HG03135 (cell line): ENCODE data around the gene ZNF12.
"Not testable (repeated sequence)": the region's sequence is repeated elsewhere in the genome, so short reads cannot be mapped to it uniquely, and the experiment has no call there.

Experiments
- ATAC-seq: cut with Tn5 transposase; IDR thresholded peaks from one replicate; pipeline ENCODE4 v1.9.1; 2021; ENCODE audit warnings: mild to moderate bottlenecking, moderate library complexity; ENCODE audit not compliant: unreplicated experiment

The ZNF12 gene

DNA sequence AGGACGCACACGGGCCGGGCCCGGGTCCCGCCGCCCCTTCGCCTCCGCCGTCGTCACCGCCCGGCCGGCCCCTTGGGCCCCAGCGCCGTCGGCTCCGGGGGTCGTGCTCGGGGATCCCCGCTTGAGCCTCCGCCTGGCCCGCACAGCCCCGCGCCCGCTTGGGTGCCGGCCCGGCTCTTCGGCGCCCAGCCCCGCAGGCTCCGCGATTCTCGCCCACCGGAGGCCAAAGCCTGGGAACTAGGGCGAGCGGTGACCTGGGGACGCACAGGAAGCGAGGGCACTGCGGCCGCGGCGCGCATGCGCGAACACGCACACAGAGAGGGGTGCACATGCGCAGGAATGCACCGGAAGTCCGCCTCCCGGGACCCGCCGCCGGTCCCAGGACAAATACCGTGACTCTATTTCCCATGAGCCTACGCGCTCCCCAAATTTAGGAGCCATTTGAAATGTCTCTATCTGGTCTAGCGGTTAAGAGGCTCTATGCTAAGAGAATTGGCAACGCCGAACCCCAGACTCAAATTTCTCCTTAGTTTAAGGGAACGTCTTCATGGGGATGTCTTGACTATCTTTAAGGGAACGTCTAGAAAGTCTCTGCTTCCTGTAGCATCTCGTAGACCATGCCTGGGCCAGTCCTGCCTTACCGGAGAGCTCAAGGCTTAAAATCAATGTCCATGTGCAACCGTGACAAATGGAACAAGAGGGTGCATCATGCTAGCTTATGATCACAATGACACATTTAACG is at the start of gene ZNF12:
Gene ZNF12, minus strand, starts transcription at position 282 of the 742 bp plus-strand sequence. CDS start 1,774 bp downstream, outside the sequence.
- ATAC-seq = peak; percentile 88

DNA sequence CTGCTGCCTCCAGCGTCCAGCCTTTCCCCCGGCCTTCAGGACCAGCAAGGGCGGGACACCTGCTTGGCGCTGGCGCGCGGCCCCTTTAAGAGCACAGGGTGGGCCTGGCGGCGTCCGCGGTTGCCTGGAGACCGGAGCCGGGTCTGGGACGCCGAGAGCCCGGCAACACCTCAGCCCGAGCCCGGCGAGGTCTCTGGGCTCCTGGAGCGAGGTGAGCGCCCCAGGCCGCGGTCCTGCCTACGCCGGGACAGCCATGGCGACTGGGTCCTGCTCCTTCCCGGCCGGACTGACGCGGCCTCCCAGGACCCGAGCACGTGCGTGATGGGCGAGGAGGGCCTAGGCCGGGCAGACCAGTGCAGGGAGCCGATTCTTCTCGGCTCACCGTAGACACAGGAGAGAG is 47.2 kb upstream of the ZNF12 start, which contains the start of gene RSPH10B2:
Gene RSPH10B2, plus strand, starts transcription at position 140 of the 400 bp plus-strand sequence. CDS start 3,575 bp downstream, outside the sequence.
- not testable (repeated sequence) for ATAC-seq

DNA sequence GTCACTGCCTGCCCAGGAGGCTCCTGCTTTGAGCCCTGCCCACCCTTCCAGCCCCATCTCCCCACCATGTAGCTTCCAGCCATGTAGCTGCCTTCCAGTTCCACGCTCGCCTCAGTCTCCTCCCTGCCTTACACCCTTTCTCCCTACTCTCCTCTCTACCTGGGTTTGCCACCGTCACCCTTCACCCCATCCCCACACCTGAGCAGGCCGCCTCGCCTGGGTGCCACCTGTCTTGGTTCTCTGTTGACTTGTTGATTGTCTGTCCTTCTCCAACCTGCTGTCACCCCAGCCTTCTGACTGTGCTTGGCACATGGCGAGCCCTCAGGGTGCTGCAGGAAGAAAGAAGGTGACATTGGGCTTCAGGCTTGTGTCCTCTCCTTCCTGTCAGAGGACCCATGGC is 43.4 kb upstream of the ZNF12 start:
- ATAC-seq = not testable (repeated sequence)

DNA sequence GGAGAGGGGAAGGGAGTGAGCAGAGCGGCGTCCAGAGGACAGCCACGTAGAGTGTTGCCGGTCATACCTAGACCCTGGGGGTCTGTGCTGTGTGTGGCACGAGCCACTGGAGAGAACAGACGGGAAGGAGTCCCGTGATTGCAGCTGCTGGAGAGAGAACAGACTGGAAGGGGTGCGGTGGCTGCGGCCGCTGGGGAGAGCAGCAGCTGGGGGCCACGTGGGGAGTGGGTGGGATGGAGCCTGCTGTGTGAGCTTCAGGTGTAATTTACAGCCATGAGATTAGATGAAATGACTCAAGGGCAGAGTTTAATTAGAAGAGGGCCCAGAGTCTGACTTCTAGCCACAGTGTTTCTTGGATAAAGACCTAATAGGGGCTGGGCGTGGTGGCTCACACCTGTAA is 42.6 kb upstream of the ZNF12 start:
- ATAC-seq = not testable (repeated sequence)

DNA sequence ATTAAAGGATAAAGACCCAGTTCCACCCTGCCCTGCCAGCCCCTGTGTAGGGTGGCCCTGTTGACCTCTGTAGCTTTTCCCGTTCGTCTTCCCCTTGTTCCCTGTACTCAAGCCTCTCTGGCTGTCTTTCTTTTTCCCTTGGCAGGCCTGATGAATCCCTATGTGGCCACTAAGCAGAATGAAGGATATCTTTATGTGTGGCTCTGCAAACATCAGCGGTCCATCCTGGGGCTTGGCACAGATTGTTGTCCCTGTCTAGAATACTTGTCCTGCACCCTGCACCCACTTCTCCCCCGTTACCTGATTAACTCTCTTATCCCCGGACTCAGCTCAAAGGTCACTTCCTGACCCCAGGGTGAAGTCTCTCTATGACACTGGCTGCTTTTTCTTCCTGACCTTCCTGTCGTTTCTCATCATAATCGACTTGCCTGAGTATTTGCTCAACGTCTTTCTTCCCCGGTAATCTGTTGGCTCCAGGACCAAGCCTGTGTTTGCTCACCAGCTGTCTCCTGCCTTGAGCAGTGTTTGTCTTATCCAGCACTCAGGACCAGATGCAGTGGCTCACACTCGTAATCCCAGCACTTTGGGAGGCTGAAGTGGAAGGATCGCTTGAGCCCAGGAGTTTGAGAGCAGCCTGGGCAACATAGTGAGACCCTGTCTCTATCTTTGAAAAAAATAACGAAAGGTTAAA is 37.8 kb upstream of the ZNF12 start:
- not testable (repeated sequence) for ATAC-seq

DNA sequence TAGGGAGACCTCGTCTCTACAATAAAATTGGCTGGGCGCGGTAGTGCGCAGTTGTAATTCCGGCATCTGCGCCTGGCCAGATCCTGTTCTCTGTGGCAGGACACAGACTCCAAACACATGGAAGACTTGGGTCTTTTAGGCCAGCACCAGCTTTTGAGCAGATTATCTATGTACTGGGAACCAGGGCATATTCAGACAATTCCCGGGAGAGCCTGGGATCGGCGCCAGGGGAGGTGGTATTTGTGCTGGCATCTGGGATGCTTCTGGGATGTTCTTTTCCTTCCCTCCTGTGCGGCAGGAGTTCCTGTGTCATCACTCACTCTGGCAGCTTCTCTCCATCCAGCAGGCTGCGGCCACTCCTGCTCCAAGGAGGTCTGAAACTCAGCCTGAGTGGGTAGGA is 31.7 kb upstream of the ZNF12 start:
- ATAC-seq = not testable (repeated sequence)

DNA sequence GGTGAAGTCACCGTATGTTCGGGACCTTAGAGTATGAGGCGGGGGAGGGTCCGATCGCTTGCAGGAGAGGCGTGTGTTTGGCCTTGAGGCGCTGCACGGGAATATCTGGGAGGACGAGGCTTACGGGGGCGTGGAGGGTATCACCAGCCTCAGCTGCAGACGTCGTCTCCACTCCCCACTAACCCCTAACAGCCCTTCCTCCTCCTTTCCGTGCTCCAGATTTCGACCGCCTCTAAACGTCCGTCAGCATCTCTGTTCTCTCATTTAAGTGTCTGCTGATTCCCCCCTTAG is 23.5 kb upstream of the ZNF12 start:
- no peak for ATAC-seq

DNA sequence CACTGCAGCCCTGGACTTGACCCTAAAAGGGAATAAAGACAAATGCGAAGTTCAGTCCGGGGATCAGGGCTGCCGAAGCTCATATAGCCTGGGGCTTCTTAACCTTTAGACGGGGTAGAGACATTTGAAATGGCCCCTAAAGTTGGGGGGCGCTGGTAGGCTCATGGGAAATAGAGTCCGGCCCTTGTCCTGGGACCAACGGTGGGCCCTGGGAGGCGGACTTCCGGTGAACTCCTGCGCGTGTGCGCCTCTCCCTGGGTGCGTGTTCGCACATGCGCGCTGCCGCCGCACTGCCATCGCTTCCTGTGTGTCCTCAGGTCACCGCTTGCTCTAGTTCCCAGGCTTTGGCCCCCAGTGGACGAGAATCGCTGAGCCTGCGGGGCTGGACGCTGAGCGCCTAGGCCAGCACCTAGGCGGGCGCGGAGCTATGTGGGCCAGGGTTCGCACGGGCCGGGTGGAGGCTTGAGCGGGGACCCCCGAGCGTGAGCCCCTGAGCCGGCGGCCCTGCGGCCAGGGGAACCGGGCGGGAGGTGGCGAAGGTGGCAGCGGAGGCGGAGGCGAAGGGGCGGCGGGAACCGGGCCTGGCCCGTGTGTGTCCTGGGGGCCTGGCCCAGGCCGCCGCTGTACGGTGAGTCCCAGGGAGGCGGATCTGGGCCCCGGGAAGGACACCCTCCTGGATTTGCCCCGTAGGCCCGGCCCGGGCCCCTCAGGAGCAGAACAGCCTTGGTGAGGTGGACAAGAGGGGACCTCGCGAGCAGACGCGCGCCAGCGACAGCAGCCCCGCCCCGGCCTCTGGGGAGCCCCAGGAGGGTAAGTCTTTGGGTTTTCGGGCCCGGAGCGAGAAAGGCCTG is 23.0 kb upstream of the ZNF12 start:
- peak; percentile 82 for ATAC-seq

DNA sequence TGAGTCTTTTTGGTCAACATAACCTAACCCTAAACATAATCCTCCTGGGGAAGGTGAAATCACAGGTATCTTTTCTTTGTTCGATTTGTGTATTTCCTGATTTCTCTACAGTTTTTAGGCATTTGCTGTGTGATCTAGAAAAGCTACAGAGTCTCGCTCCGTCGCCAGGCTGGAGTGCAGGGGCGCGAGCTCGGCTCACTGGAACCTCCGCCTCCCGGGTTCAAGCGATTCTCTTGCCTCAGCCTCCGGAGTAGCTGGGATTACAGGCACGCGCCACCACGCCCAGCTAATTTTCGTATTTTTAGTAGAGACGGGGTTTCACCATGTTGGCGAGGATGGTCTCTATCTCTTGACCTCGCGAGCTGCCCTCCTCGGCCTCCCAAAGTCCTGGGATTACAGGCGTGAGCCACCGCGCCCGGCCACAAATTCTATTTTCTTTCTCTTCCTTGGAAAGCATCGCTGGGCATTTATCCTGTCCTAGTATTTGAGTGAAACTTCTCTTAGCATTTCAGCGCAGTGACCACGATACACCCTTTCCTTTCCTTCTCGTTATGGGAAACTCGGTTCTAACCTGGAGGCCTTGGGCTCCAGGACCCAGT is 22.2 kb upstream of the ZNF12 start:
- ATAC-seq = not testable (repeated sequence)

DNA sequence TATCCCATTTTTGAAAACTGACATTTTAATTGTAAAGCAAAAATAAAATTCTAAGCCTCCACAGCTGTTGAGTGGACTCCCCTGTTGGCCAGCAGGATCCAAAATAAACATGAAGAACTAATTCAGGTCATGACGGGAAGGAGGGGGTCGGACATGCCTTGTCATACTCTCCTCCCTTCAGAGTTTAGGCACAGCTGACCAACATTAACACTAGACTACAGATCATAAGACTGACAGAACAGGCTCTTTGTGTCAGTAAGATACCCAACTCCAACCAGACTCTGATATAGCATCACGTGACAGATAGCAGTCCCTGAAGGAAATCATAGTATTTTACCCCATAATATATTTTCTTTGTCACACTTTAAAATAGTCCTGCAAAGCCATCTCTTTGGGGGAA is 20.9 kb upstream of the ZNF12 start:
- no peak for ATAC-seq

DNA sequence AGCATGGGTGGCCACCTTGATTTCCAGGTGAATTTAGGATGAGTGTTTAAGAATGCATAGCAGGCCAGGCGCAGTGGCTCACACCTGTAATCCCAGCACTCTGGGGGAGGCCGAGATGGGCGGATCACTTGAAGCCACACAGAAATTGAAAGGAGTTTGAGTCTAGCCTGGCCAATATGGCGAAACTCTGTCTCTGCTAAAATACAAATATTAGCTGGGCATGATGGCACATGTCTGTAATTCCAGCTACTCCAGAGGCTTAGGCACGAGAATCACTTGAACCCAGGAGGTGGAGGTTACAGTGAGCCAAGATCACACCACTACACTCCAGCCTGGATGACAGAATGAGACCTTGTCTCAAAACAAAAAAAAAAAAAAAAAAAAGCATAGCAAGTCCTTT is 19.6 kb upstream of the ZNF12 start:
- not testable (repeated sequence) for ATAC-seq

DNA sequence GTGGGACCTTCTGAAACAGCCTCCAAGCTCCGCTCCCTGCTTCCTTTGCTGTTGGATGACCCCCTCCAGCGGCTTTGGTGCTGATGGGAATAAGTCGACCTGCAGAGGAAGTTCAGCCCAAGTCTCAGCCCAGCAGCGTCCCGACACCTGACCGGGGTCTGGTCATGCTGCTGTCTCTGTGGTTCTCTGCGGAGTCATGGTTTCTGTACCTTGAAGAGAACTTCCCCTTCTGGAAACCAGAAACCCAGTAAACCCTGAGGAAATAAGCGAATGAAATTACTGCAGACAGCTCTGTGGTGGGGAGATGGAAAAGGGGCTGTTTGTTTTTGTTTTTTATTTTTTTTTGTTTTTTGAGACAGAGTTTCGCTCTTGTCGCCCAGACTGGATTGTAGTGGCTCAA is 18.3 kb upstream of the ZNF12 start:
- ATAC-seq = peak; percentile 64

DNA sequence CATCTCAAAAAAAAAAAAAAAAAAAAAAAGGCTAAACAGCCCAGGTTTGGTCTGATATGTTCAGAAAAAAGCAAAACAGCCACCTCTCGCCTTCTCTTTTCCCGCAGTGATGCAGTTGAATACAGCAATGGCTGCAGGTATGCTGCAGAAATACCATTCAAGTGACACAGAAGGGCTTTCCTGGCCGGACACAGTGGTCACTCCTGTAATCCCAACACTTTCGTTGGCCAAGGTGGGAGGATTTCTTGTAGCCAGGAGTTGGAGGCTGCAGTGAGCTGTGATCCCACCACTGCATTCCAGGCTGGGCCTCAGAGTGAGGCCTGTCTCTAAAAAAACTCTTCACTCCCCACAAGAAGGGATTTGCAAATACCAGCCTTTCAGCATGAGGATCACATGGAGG is 17.6 kb upstream of the ZNF12 start:
- not testable (repeated sequence) for ATAC-seq

DNA sequence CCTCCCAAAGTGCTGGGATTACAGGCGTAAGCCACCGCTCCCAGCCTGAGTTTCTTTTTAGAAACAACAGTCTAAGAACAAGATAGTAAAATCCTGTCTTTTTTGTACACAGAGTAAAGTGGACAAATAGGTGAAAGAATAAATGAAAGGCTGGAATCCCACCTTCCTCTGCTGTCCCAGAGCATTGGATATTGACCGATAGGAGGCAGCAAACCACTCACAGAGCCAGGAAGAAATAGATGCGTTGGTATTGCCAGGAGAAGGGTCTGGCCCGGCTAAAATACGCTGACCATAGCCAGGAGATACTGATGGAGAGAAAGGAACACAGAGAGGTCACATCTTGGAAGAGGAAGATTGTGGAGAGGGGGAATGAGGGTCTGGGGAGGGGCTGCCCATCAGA is 11.4 kb upstream of the ZNF12 start:
- no peak for ATAC-seq

DNA sequence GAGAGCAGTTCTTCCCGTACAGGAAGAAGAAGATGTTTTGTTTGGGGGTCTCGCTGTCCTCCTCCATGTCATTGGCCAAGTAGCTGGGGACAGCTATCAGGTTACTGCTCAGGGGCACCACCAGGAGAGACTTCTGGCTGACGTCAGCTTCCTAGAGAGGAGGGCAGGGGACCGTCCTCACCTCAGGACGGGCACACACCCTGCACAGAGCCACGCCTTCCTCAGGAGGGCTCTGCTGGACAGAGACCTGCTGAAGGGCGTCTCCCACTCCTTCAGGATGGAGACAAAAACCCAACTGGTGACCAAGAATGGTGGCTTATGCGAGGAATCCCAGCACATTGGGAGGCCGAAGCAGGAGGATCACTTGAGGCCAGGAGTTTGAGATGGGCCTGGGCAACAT is 9.2 kb upstream of the ZNF12 start:
- ATAC-seq = not testable (repeated sequence)

DNA sequence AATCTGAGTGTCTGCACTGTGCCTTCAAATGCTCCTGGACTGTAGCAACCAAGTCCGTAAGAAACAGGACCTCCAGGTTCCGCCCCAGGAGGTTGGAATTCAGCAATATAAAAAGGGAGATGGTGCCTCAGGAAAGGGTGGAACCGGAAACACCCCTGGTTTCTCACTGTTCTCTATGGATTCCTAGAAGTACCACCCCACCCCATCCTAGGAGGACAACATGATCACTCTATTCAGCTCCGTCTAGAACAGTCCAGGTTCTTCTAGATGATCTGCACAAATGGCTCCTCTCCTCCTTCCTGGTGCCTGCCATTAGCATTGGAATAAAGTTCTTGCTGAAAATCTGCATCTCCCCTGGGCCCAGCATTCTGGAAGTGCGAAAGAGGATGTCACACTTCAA is 7.6 kb upstream of the ZNF12 start:
- no peak for ATAC-seq

DNA sequence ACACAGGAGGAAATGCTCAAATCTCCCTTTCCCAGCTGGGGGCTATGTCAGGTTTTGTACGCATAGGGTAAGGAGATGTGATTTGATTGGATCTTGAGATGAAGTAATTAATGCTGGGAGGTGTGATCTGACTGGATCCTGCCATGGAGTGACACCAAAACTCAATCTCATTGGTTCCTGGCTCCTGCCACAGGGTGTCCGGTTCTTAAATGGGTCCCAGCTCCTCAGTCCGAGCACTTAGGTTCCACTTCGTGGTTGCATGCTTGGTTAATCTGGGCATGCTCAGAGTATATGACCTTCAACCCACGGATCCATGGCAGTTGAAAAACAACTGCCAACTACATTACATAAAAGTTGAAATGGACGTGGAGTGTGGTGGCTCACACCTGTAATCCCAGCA is 3.1 kb upstream of the ZNF12 start:
- no peak for ATAC-seq

DNA sequence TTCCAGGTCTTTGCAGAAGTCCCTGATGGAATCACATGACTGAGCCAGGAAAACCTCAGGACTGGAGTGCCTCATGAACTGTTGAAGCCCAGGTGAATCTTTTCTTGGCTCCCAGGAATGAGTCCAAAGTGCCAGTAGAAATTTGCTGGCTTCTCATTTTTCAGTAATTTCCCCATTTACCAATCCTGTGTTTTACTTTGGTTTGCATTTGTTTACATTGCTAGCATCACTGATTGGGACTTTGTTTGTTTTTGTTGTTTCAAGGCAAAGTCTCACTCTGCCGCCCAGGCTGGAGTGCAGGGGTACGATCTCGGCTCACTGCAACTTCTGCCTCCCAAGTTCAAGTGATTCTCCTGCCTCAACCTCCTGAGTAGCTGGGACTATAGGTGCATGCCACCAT is 1.6 kb upstream of the ZNF12 start:
- ATAC-seq = no peak

DNA sequence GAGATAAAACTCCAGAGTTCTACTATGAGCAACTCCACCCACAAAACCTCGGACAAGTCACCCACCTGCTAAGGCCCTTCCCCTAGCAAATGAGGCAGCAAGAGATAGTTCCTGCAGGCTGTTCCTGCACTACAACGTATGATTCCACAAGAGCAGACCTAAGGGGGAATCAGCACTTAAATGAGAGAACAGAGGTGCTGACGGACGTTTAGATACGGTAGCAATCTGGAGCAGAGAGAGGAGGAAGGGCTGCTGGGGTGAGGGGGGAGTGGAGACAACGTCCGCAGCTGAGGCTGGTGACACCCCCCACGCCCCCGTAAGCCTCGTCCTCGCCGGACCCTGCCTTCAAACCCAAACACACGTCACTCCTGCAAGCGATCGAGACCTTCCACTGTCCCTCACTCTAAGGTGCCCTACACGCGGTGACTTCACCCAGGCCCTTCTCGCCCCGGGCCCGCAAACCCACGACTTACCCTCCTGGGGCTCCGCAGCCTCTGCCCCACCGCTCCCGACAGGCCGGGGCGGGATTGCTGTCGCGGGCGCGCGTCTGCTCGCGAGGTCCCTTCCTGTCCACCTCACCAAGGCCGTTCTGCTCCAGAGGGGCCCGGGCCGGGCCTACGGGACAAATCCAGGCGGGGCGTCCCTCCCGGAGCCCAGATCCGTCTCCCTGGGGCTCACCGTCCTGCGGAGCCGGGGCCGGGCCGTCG is 635 bp downstream of the ZNF12 start:
- ATAC-seq = peak; percentile 29

DNA sequence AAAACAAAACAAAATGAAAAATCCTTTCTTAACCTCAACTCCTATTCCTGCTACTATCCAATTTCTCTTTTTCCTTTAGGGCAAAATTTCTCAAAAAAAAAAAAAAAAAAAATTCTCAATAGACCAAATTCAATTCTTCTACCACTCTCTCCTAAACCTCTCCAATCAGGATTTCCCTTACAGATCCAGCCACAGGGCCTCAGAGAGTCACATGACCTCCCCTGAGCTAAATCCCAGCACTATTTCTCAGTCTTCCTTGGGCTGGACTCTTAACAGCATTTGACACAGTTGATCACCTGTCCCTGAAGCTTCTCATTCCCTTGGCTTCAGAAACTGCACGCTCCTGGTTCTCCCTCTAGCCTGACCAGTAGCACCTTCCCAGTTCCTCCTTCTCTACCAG is 4.9 kb downstream of the ZNF12 start:
- ATAC-seq = no peak

DNA sequence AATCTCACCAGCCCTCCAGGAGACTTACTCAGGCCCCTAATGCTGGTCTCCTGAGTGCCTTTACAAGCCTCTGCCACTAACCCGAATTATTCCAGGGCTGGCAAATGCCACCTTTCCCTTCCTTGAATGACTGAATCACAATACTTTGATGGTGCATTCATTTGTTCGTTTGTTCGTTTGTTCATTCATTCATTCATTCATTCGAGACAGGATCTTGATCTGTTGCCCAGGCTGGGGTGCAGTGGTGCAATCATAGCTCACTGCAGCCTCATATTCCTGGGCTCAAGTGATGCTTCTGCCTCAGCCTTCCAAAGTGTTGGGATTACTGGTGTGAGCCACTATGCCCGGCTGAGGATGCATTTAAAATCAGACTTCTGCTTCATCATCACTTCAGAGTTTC is 6.0 kb downstream of the ZNF12 start:
- no peak for ATAC-seq
